SK-N-SH (cell line): ENCODE data around the gene TMEM184A. TPM values are rescaled to one million over a fixed set of nuclear protein-coding genes. Genes with fewer than 3 reads are reported as not detected.

Source experiments
- CTCF ChIA-PET: fragments of 300-600, 350-600 bp; formaldehyde crosslinking; extraction: SDS; loops from one replicate; lab custom pipeline; 2021; lab: Yijun Ruan, JAX
- POLR2A ChIA-PET: fragments of 350-600 bp; sonication (Branson Sonifier 250); formaldehyde crosslinking; extraction: SDS; loops from one replicate; lab custom pipeline; 2020; ENCODE audit warnings: antibody characterized with exemption, inconsistent platforms; lab: Yijun Ruan, JAX
- DNase-seq: peaks from one replicate; pipeline ENCODE4 v3.0.0; 2012
- H2AFZ ChIP-seq: fragments of 200-600 bp; sonication (generic); 2 replicates; pipeline ENCODE4 v1.8.1; 2016; ENCODE audit warnings: antibody characterized with exemption, mild to moderate bottlenecking, low read depth
- H3F3A ChIP-seq: fragments of 200-600 bp; sonication (generic); replicated peaks from 2 replicates; pipeline ENCODE3; 2016; ENCODE audit warnings: antibody characterized with exemption, mild to moderate bottlenecking; ENCODE audit not compliant: insufficient read depth
- H3K27ac ChIP-seq, 2 experiments: fragments of 200-500 bp in 1 of 2; fragments of 200-600 bp in 1 of 2; sonication (Bioruptor generic) in 1 of 2; sonication (generic), shearing (Covaris generic) in 1 of 2; 2 replicates each; pipeline versions ENCODE4 v1.5.1 to v1.6.1; 2014 to 2016; ENCODE audit warnings: low read depth in 2 of 2, inconsistent platforms in 1 of 2, low read length in 1 of 2, mild to moderate bottlenecking in 1 of 2, mixed read lengths in 1 of 2
- H3K27me3 ChIP-seq: fragments of 200-600 bp; sonication (generic), shearing (Covaris generic); 2 replicates; pipeline ENCODE4 v1.6.1; 2016; ENCODE audit warnings: mixed run types; ENCODE audit not compliant: insufficient read depth
- H3K36me3 ChIP-seq, 2 experiments: fragments of 200-500 bp in 1 of 2; fragments of 200-600 bp in 1 of 2; sonication (Bioruptor generic) in 1 of 2; sonication (generic) in 1 of 2; replicated peaks in 1 of 2; 2 replicates each; pipeline versions ENCODE3 to v1.5.1; 2014 to 2016; ENCODE audit warnings: low read length in 1 of 2, mild to moderate bottlenecking in 1 of 2; ENCODE audit not compliant: insufficient read depth in 2 of 2, control insufficient read depth in 1 of 2
- H3K4me1 ChIP-seq, 2 experiments: fragments of 200-500 bp in 1 of 2; fragments of 200-600 bp in 1 of 2; sonication (Bioruptor generic) in 1 of 2; sonication (generic), shearing (Covaris generic) in 1 of 2; 2 replicates each; pipeline versions ENCODE4 v1.5.1 to v1.6.1; 2014 to 2016; ENCODE audit warnings: low read depth in 1 of 2, low read length in 1 of 2, mixed run types in 1 of 2; ENCODE audit not compliant: insufficient read depth in 2 of 2, control insufficient read depth in 1 of 2
- H3K4me2 ChIP-seq: fragments of 200-600 bp; sonication (generic), shearing (Covaris generic); 2 replicates; pipeline ENCODE4 v1.6.1; 2017; ENCODE audit warnings: mixed run types
- H3K4me3 ChIP-seq, 2 experiments: fragments of 200-500 bp in 1 of 2; fragments of 200-600 bp in 1 of 2; sonication (Bioruptor generic) in 1 of 2; sonication (generic), shearing (Covaris generic) in 1 of 2; 2 replicates each; pipeline versions ENCODE4 v1.5.1 to v1.8.1; 2014 to 2016; ENCODE audit warnings: low read depth in 2 of 2, inconsistent platforms in 1 of 2, low read length in 1 of 2, mild to moderate bottlenecking in 1 of 2, mixed read lengths in 1 of 2, moderate library complexity in 1 of 2
- H3K79me2 ChIP-seq: fragments of 200-600 bp; sonication (generic); 2 replicates; pipeline ENCODE4 v1.8.1; 2017; ENCODE audit warnings: mild to moderate bottlenecking; ENCODE audit not compliant: insufficient read depth
- H3K9ac ChIP-seq: fragments of 200-600 bp; sonication (generic); 2 replicates; pipeline ENCODE4 v1.6.1; 2017; ENCODE audit warnings: mixed run types
- H3K9me2 ChIP-seq: fragments of 200-600 bp; sonication (generic); 2 replicates; pipeline ENCODE4 v1.6.1; 2017; ENCODE audit warnings: mixed run types
- H3K9me3 ChIP-seq: fragments of 200-600 bp; sonication (generic); 2 replicates; pipeline ENCODE4 v1.6.1; 2017; ENCODE audit warnings: mixed run types, mild to moderate bottlenecking, moderate library complexity
- H4K20me1 ChIP-seq: fragments of 200-600 bp; sonication (generic); 2 replicates; pipeline ENCODE4 v1.6.1; 2017; ENCODE audit warnings: mild to moderate bottlenecking, mixed run types; ENCODE audit not compliant: insufficient read depth
- ELF1 ChIP-seq: IDR thresholded peaks from 2 replicates; pipeline ENCODE4 v1.4.0; 2012
- EP300 ChIP-seq, 2 experiments: IDR thresholded peaks; 2 replicates each; pipeline versions ENCODE4 v1.4.0 to v1.6.1; 2012; ENCODE audit warnings: borderline replicate concordance in 1 of 2, low read depth in 1 of 2, low read length in 1 of 2
- EZH2phosphoT487 ChIP-seq: fragments of 200-600 bp; sonication (generic); IDR thresholded peaks from 2 replicates; pipeline ENCODE4 v1.6.1; 2017; ENCODE audit warnings: low read depth, mixed run types, mild to moderate bottlenecking, antibody characterized with exemption, moderate library complexity, borderline replicate concordance
- FOSL2 ChIP-seq: IDR thresholded peaks from 2 replicates; pipeline ENCODE4 v1.4.0; 2012; ENCODE audit warnings: low read depth, mild to moderate bottlenecking, moderate library complexity, borderline replicate concordance
- FOXM1 ChIP-seq: IDR thresholded peaks from 2 replicates; pipeline ENCODE4 v1.4.0; 2012; ENCODE audit warnings: low read depth, mild to moderate bottlenecking
- GABPA ChIP-seq: IDR thresholded peaks from 2 replicates; pipeline ENCODE4 v1.4.0; 2012; ENCODE audit warnings: low read depth, mild to moderate bottlenecking
- GATA2 ChIP-seq: sonication (generic); formaldehyde crosslinking; IDR thresholded peaks from 2 replicates; pipeline ENCODE4 v1.5.0; 2020; ENCODE audit warnings: mild to moderate bottlenecking, missing genetic modification reagents
- JUND ChIP-seq: IDR thresholded peaks from 2 replicates; pipeline ENCODE4 v1.4.0; 2012
- NFIC ChIP-seq: IDR thresholded peaks from 2 replicates; pipeline ENCODE4 v1.4.0; 2012; ENCODE audit warnings: borderline replicate concordance
- NRF1 ChIP-seq: IDR thresholded peaks from 2 replicates; pipeline ENCODE4 v1.6.1; 2012; ENCODE audit warnings: low read depth, mild to moderate bottlenecking, low read length
- POLR2AphosphoS5 ChIP-seq: IDR thresholded peaks from 2 replicates; pipeline ENCODE4 v1.6.1; 2012; ENCODE audit warnings: low read depth, low read length
- RAD21 ChIP-seq: IDR thresholded peaks from 2 replicates; pipeline ENCODE4 v1.6.1; 2012; ENCODE audit warnings: mild to moderate bottlenecking, low read length
- RFX5 ChIP-seq: IDR thresholded peaks from 2 replicates; pipeline ENCODE4 v1.6.1; 2012; ENCODE audit warnings: mild to moderate bottlenecking, improper control_type of control experiment, low read length
- SIN3A ChIP-seq: IDR thresholded peaks from 2 replicates; pipeline ENCODE4 v1.6.1; 2012; ENCODE audit warnings: low read depth, mild to moderate bottlenecking, low read length, moderate library complexity, borderline replicate concordance
- SMC3 ChIP-seq: IDR thresholded peaks from 2 replicates; pipeline ENCODE4 v1.6.1; 2012; ENCODE audit warnings: low read depth, low read length, improper control_type of control experiment
- TAF1 ChIP-seq: IDR thresholded peaks from 2 replicates; pipeline ENCODE4 v1.6.1; 2012; ENCODE audit warnings: low read depth, mild to moderate bottlenecking, low read length, moderate library complexity, borderline replicate concordance
- TCF12 ChIP-seq: IDR thresholded peaks from 2 replicates; pipeline ENCODE4 v1.4.0; 2012
- TEAD4 ChIP-seq: IDR thresholded peaks from 2 replicates; pipeline ENCODE4 v1.4.0; 2012; ENCODE audit warnings: mild to moderate bottlenecking, borderline replicate concordance; ENCODE audit not compliant: insufficient read depth
- YY1 ChIP-seq: IDR thresholded peaks from 2 replicates; pipeline ENCODE4 v1.4.0; 2012; ENCODE audit warnings: low read depth, mild to moderate bottlenecking
- WGBS: methylation state at CpG from one replicate; pipeline ENCODE4 v1.1.6; 2017; ENCODE audit warnings: low lambda C conversion rate; 5-methylcytosine and 5-hydroxymethylcytosine counted together
- polyA plus RNA-seq, 3 experiments: library from polyadenylated mRNA; depleted of rRNA; stranded (reverse); fragments of >200 nt; gene quantifications; 2 replicates each; pipeline ENCODE4 v1.2.3, GENCODE V29; 2012
- TF ChIP-seq, protein P1 (sequence below): IDR thresholded peaks from 2 replicates; pipeline ENCODE4 v1.4.0; 2012; ENCODE audit warnings: low read depth, borderline replicate concordance
- TF ChIP-seq, protein P2 (sequence below): IDR thresholded peaks from 2 replicates; pipeline ENCODE4 v1.4.0; 2012; ENCODE audit warnings: low read depth, borderline replicate concordance
- TF ChIP-seq, protein P3 (sequence below): fragments of 200-600 bp; sonication (generic); IDR thresholded peaks from 2 replicates; pipeline ENCODE4 v1.6.1; 2017; ENCODE audit warnings: antibody characterized with exemption, mild to moderate bottlenecking, moderate library complexity
- TF ChIP-seq, protein P4 (sequence below): IDR thresholded peaks from 2 replicates; pipeline ENCODE4 v1.4.0; 2012; ENCODE audit warnings: low read depth
- TF ChIP-seq, protein P5 (sequence below): IDR thresholded peaks from 2 replicates; pipeline ENCODE4; 2012

Gene TMEM184A
- polyA plus RNA-seq, 1 of the 3 experiments (the other 2 are of a cell fraction) = 1.5 TPM

DNA sequence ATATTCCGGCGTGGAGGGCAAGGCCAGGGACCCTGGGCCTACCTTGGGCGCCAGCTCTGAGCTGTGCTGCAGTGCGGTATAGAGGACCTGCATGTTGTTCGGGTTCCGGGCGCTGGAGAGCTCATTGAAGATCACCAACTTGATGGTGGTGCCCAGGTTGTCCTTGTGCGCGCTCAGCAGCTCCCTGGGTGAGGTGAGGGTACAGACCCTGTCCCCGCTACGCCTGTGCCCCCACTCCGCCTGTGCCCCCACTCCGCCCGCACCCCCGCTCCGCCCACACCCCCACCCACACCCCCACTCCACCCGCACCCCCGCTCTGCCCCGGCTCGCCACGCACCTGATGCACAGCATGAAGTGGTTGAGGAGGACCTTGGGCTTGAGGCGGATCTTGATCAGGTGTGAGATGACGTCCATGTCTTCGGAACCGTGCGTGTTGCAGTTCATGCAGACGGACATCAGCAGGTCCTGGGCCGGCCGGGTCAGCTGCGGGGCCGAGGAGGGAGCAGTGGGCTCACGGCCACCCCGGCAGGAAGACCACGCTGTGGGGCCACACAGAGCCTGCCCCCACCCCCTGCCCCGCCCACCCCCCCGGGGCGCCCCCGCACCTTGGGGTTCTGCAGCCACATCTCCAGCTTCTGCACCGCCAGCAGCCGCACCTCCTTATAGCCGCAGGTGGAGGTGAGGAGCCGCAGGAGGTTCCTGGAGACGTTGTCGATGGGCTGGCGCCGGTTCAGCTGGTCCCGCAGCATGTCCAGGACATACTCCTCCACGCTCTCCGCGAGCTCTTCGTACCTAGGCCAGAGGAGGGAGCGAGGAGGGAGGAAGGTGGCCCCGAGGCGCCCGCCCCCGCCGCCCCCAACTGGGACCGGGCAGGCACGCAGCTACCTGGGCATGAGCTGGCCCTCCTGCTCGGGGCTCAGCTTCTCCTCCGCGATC is 57.4 kb downstream of the TMEM184A start:
- CTCF ChIA-PET = interaction anchor here (0.8 to 2.5 kb wide), 4 partner anchors 24 to 396 kb away, joined by 3 to 23 read pairs (median 4); no protein-coding TSS in a partner anchor

DNA sequence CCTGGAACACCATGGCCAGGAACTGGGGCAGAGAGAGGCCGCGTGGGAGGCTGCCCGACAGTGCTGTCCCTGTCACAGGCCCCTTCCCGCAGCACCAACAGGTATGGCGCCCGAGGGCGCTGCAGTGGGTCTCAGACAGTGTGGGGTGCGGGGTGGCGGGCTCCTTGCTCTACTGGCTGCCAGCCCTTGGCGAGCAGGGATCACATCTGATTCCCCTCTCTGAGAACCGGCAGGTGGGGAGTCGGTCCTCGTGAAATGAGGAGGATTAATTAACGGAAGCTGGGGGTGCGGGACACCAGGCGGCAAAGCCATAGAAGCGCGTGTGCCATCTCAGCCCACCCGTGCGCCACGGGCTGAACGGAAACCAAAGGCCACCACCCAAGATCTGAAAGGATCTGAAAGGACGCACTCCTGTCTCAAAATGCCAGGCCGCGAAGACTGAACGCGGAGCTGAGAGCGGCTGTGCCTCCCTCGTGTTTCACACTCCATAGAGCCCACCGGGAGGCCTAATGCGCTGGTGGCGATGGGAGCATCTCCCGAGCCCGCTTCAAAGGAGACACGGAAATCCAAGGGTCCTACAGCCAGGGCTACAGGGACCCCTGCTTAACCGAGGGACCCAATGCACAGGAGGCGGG is 58.6 kb downstream of the TMEM184A start:
- 90% methylated on average over 34 of the region's 37 CpGs for WGBS
- TF ChIP-seq EP300 (IDR thresholded peaks at IDR 0.05; ENCODE audit: borderline replicate concordance in 1 of 2, low read depth in 1 of 2, low read length in 1 of 2) = no peak
- no peak for TF ChIP-seq EZH2phosphoT487
- no peak for TF ChIP-seq GATA2 (CRISPR knock-in tag)
- TF ChIP-seq, protein P1, sequence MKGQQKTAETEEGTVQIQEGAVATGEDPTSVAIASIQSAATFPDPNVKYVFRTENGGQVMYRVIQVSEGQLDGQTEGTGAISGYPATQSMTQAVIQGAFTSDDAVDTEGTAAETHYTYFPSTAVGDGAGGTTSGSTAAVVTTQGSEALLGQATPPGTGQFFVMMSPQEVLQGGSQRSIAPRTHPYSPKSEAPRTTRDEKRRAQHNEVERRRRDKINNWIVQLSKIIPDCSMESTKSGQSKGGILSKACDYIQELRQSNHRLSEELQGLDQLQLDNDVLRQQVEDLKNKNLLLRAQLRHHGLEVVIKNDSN = no peak
- TF ChIP-seq, protein P2, sequence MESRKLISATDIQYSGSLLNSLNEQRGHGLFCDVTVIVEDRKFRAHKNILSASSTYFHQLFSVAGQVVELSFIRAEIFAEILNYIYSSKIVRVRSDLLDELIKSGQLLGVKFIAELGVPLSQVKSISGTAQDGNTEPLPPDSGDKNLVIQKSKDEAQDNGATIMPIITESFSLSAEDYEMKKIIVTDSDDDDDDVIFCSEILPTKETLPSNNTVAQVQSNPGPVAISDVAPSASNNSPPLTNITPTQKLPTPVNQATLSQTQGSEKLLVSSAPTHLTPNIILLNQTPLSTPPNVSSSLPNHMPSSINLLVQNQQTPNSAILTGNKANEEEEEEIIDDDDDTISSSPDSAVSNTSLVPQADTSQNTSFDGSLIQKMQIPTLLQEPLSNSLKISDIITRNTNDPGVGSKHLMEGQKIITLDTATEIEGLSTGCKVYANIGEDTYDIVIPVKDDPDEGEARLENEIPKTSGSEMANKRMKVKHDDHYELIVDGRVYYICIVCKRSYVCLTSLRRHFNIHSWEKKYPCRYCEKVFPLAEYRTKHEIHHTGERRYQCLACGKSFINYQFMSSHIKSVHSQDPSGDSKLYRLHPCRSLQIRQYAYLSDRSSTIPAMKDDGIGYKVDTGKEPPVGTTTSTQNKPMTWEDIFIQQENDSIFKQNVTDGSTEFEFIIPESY = no peak
- no peak for TF ChIP-seq RFX5
- TF ChIP-seq JUND = no peak
- no peak for TF ChIP-seq NFIC
- TF ChIP-seq GABPA = no peak
- TF ChIP-seq ELF1 = no peak
- TF ChIP-seq, protein P3, sequence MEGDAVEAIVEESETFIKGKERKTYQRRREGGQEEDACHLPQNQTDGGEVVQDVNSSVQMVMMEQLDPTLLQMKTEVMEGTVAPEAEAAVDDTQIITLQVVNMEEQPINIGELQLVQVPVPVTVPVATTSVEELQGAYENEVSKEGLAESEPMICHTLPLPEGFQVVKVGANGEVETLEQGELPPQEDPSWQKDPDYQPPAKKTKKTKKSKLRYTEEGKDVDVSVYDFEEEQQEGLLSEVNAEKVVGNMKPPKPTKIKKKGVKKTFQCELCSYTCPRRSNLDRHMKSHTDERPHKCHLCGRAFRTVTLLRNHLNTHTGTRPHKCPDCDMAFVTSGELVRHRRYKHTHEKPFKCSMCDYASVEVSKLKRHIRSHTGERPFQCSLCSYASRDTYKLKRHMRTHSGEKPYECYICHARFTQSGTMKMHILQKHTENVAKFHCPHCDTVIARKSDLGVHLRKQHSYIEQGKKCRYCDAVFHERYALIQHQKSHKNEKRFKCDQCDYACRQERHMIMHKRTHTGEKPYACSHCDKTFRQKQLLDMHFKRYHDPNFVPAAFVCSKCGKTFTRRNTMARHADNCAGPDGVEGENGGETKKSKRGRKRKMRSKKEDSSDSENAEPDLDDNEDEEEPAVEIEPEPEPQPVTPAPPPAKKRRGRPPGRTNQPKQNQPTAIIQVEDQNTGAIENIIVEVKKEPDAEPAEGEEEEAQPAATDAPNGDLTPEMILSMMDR = no peak
- no peak for TF ChIP-seq FOSL2
- TF ChIP-seq, protein P4, sequence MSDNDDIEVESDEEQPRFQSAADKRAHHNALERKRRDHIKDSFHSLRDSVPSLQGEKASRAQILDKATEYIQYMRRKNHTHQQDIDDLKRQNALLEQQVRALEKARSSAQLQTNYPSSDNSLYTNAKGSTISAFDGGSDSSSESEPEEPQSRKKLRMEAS = no peak
- TF ChIP-seq RAD21 = no peak

More for the DNA sequence above, 57.4 kb downstream of the TMEM184A start:
- peaks cover 5 to 15% of the 10 kb centered on the region in 2 experiments; a peak in 2 of 4 replicates for H3K4me1 ChIP-seq
- peaks cover 28 to 78% of the 10 kb centered on the region in 2 experiments for H3K36me3 ChIP-seq
- H3F3A ChIP-seq = no peaks in the 10 kb centered on the region
- H3K27me3 ChIP-seq = no peaks in the 10 kb centered on the region
- no peaks in the 10 kb centered on the region for H3K9me2 ChIP-seq
- H3K9ac ChIP-seq = no peak overlapping the region
- H3K4me3 ChIP-seq = no peak overlapping the region
- no peak overlapping the region for H2AFZ ChIP-seq
- H3K27ac ChIP-seq = no peak overlapping the region
- no peak overlapping the region for H3K4me2 ChIP-seq
- H3K79me2 ChIP-seq = peaks cover 36% of the 10 kb centered on the region
- POLR2A ChIA-PET = interaction anchor here (0.5 to 0.8 kb wide), 2 partner anchors 8 to 10 kb away, joined by 3 read pairs; no protein-coding TSS in a partner anchor
- peaks cover 36% of the 10 kb centered on the region for H4K20me1 ChIP-seq
- H3K9me3 ChIP-seq = no peaks in the 10 kb centered on the region
- no peak for DNase-seq
- TF ChIP-seq TCF12 = no peak
- no peak for TF ChIP-seq SIN3A
- no peak for TF ChIP-seq RFX5
- TF ChIP-seq TEAD4 = no peak
- TF ChIP-seq GATA2 (CRISPR knock-in tag) = no peak
- TF ChIP-seq POLR2AphosphoS5 = no peak
- TF ChIP-seq YY1 = no peak
- TF ChIP-seq, protein P5, sequence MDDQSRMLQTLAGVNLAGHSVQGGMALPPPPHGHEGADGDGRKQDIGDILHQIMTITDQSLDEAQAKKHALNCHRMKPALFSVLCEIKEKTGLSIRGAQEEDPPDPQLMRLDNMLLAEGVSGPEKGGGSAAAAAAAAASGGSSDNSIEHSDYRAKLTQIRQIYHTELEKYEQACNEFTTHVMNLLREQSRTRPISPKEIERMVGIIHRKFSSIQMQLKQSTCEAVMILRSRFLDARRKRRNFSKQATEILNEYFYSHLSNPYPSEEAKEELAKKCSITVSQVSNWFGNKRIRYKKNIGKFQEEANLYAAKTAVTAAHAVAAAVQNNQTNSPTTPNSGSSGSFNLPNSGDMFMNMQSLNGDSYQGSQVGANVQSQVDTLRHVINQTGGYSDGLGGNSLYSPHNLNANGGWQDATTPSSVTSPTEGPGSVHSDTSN = no peak
- TF ChIP-seq SMC3 = no peak
- TF ChIP-seq FOXM1 = no peak
- no peak for TF ChIP-seq NRF1
- TF ChIP-seq TAF1 = no peak
- 97% methylated on average over 51 of the region's 62 CpGs for WGBS

More for the DNA sequence above, 58.6 kb downstream of the TMEM184A start:
- peaks cover 0 to 4% of the 10 kb centered on the region in 2 experiments; a peak in 1 of 4 replicates for H3K4me1 ChIP-seq
- H3K9me2 ChIP-seq = no peaks in the 10 kb centered on the region
- H3K4me2 ChIP-seq = no peak overlapping the region
- ChIA-PET POLR2A (no interaction called here), CTCF (interaction anchor here (1.7 to 2.5 kb wide), 2 partner anchors 23 to 65 kb away, joined by 5 to 23 read pairs; no protein-coding TSS in a partner anchor)
- H3K27ac ChIP-seq = no peak overlapping the region
- H4K20me1 ChIP-seq = peaks cover 25% of the 10 kb centered on the region
- no peaks in the 10 kb centered on the region for H3K9me3 ChIP-seq
- peaks cover 23% of the 10 kb centered on the region for H3K79me2 ChIP-seq
- H3K36me3 ChIP-seq = peaks cover 24 to 80% of the 10 kb centered on the region in 2 experiments
- H3F3A ChIP-seq = no peaks in the 10 kb centered on the region
- H3K27me3 ChIP-seq = no peaks in the 10 kb centered on the region
- DNase-seq = no peak
- H2AFZ ChIP-seq = no peak overlapping the region
- H3K4me3 ChIP-seq = no peak overlapping the region
- H3K9ac ChIP-seq = no peak overlapping the region
